GM12878 (cell line): Measurements from ENCODE around the gene ASPDH.

ENCODE experiments used
- BMI1 ChIP-seq: fragments of 450-650 bp; IDR thresholded peaks from 2 replicates; pipeline ENCODE4 v1.6.1; 2016; ENCODE audit warnings: mild to moderate bottlenecking, moderate library complexity, borderline replicate concordance
- CBX5 ChIP-seq: sonication (generic); IDR thresholded peaks from 2 replicates; pipeline ENCODE4 v1.6.1; 2016; ENCODE audit warnings: low read depth, moderate library complexity, mild to moderate bottlenecking, inconsistent platforms
- E2F4 ChIP-seq: IDR thresholded peaks from 2 replicates; pipeline ENCODE4 v1.6.1; 2012; ENCODE audit warnings: low read depth, low read length, improper control_type of control experiment
- GABPA ChIP-seq: IDR thresholded peaks from 2 replicates; pipeline ENCODE4 v1.6.1; 2014; ENCODE audit warnings: antibody characterized with exemption, low read depth, mild to moderate bottlenecking, inconsistent platforms
- POLR2A ChIP-seq: IDR thresholded peaks from 2 replicates; pipeline ENCODE4 v1.6.1; 2011; ENCODE audit warnings: low read depth, mild to moderate bottlenecking, low read length
- SP1 ChIP-seq: IDR thresholded peaks from one replicate; pipeline ENCODE4 v1.6.1; 2011; ENCODE audit warnings: low read depth, low read length
- SPI1 ChIP-seq: IDR thresholded peaks from 2 replicates; pipeline ENCODE4 v1.6.1; 2011; ENCODE audit warnings: low read depth, mild to moderate bottlenecking, low read length, moderate library complexity, borderline replicate concordance; ENCODE audit not compliant: insufficient read depth
- TAF1 ChIP-seq: IDR thresholded peaks from 2 replicates; pipeline ENCODE4 v1.6.1; 2011; ENCODE audit warnings: mild to moderate bottlenecking, low read depth, low read length, borderline replicate concordance
- USF2 ChIP-seq: IDR thresholded peaks from 2 replicates; pipeline ENCODE4 v1.6.1; 2011; ENCODE audit warnings: low read depth, low read length, improper control_type of control experiment, borderline replicate concordance
- ZNF24 ChIP-seq: fragments of 450-650 bp; IDR thresholded peaks from 2 replicates; pipeline ENCODE4 v1.6.1; 2017; ENCODE audit warnings: antibody characterized with exemption, mild to moderate bottlenecking
- TF ChIP-seq, protein P1 (sequence below): fragments of 450-650 bp; IDR thresholded peaks from 2 replicates; pipeline ENCODE4 v1.6.1; 2014; ENCODE audit warnings: mild to moderate bottlenecking
- TF ChIP-seq, protein P2 (sequence below), 3 experiments: IDR thresholded peaks in 2 of 3; conservative IDR thresholded peaks in 1 of 3; 2 replicates each; pipeline ENCODE4 v1.5.1; 2011; ENCODE audit warnings: low read depth in 3 of 3, low read length in 3 of 3, mild to moderate bottlenecking in 3 of 3, control low read depth in 2 of 3, moderate library complexity in 2 of 3, inconsistent platforms in 1 of 3, mixed read lengths in 1 of 3; ENCODE audit not compliant: control insufficient read depth in 2 of 3, insufficient read depth in 1 of 3; ENCODE audit errors: extremely low read depth in 1 of 3
- TF ChIP-seq, protein P3 (sequence below): fragments of 450-650 bp; IDR thresholded peaks from 2 replicates; pipeline ENCODE4 v1.6.1; 2017; ENCODE audit warnings: mild to moderate bottlenecking, low read depth, inconsistent platforms; ENCODE audit not compliant: poor library complexity, severe bottlenecking

DNA sequence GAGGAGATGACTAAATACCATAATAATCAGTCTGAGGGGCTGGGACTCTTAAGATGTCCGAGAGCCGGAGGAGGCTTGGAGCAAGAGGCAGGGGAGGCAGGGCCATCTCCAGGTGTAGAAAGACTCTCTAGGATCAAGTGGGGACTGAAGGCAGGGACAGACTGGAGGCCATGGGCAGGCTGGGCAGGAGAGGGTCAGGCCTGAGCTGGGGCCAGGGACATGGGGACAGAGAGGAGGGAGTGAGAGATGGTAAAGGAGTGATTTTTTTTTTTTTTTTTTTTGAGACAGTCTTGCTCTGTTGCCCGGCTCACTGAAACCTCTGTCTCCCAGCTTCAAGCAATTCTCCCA lies 4.9 kb downstream of the ASPDH start:
- TF ChIP-seq, protein P1, sequence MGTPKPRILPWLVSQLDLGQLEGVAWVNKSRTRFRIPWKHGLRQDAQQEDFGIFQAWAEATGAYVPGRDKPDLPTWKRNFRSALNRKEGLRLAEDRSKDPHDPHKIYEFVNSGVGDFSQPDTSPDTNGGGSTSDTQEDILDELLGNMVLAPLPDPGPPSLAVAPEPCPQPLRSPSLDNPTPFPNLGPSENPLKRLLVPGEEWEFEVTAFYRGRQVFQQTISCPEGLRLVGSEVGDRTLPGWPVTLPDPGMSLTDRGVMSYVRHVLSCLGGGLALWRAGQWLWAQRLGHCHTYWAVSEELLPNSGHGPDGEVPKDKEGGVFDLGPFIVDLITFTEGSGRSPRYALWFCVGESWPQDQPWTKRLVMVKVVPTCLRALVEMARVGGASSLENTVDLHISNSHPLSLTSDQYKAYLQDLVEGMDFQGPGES: no peak
- no peak for TF ChIP-seq E2F4
- TF ChIP-seq TAF1: no peak
- TF ChIP-seq SPI1: no peak
- TF ChIP-seq USF2: no peak
- TF ChIP-seq POLR2A: no peak
- TF ChIP-seq, protein P2, sequence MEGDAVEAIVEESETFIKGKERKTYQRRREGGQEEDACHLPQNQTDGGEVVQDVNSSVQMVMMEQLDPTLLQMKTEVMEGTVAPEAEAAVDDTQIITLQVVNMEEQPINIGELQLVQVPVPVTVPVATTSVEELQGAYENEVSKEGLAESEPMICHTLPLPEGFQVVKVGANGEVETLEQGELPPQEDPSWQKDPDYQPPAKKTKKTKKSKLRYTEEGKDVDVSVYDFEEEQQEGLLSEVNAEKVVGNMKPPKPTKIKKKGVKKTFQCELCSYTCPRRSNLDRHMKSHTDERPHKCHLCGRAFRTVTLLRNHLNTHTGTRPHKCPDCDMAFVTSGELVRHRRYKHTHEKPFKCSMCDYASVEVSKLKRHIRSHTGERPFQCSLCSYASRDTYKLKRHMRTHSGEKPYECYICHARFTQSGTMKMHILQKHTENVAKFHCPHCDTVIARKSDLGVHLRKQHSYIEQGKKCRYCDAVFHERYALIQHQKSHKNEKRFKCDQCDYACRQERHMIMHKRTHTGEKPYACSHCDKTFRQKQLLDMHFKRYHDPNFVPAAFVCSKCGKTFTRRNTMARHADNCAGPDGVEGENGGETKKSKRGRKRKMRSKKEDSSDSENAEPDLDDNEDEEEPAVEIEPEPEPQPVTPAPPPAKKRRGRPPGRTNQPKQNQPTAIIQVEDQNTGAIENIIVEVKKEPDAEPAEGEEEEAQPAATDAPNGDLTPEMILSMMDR (IDR thresholded peaks at IDR 0.05 in 2 of 3, conservative IDR thresholded peaks at IDR 0.05 in 1 of 3; ENCODE audit: control insufficient read depth in 2 of 3, extremely low read depth in 1 of 3, insufficient read depth in 1 of 3, low read depth in 3 of 3, low read length in 3 of 3): no peak
- no peak for TF ChIP-seq GABPA
- TF ChIP-seq, protein P3, sequence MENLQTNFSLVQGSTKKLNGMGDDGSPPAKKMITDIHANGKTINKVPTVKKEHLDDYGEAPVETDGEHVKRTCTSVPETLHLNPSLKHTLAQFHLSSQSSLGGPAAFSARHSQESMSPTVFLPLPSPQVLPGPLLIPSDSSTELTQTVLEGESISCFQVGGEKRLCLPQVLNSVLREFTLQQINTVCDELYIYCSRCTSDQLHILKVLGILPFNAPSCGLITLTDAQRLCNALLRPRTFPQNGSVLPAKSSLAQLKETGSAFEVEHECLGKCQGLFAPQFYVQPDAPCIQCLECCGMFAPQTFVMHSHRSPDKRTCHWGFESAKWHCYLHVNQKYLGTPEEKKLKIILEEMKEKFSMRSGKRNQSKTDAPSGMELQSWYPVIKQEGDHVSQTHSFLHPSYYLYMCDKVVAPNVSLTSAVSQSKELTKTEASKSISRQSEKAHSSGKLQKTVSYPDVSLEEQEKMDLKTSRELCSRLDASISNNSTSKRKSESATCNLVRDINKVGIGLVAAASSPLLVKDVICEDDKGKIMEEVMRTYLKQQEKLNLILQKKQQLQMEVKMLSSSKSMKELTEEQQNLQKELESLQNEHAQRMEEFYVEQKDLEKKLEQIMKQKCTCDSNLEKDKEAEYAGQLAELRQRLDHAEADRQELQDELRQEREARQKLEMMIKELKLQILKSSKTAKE: no peak
- no peak for TF ChIP-seq BMI1
- no peak for TF ChIP-seq ZNF24
- TF ChIP-seq CBX5: no peak
- no peak for TF ChIP-seq SP1
